Measurements from ENCODE around the gene ALKBH6.

Gene ALKBH6

GRCh38 chr19:36030264-36031148 is 16.5 kb upstream of the ALKBH6 start:
- no peak for FAIRE-seq

DNA sequence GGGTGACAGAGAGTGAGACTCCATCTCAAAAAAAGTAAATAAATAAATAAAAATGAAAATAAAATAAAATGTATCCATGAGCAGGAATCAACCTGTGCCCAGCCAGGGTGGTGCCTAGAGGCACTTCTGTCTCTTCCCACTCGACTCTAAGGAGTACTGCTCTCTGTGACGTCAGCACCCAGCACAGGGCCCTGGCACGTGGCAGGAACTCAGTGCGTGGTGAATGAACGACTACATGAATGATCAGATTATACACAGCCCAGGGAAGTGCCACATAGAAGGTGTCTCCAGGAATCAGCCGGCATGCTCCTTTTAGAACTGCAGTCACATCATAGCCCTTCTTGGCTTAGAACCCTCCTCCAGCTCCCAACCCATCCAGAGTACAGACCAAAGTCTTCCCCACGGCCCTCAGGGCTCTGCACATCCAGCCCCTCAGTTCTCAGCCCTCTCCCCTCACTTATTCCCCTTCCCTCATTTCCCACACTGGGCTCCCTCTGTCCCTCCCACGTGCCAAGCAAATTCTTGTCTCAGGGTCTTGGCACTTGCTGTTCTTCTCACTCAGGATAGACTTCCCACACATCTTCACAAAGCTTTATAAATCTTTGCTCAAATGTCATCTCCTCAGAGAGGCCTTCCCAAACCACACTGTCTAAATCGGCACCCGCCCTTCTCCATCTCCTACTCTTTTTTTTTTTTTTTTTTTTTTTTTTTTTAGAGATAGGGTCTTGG is 14.5 kb upstream of the ALKBH6 start:
- no peak for FAIRE-seq

DNA sequence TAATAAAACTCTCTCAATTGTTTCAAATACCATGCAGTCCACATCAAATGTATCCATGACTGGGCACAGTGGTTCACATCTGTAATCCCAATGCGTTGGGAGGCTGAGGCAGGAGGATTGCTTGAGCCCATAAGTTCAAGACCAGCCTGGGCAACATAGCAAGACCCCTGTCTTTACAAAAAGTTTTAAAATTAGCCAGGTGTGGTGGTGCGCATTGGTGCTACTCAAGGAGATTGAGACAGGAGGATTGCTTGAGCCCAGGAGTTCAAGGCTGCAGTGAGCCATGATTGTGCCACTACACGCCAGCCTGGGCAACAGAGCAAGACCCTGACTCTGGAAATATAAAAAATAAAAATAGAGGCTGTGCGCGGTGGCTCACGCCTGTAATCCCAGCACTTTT is 13.7 kb upstream of the ALKBH6 start:
- no peak for FAIRE-seq

GRCh38 chr19:36026091-36026876 is 12.3 kb upstream of the ALKBH6 start:
- FAIRE-seq, result no peak

DNA sequence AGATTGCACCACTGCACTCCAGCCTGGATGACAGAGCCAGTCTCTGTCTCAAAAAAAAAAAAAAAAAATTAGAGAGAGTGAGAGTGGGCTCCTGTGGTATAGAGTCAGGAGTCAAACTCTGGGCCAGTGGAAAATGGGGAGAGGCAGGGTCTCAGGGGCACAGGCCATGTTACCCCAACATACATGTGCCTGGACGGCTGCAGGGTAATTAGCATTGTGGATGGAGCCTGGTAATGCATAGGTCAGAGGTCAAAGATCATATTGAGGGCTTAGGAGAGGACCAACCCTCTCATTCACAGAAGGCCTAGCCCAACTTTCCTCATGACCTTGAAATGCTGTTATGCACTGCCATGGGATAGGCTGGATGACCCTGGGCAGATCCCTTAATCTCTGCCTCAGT is 11.5 kb upstream of the ALKBH6 start:
- FAIRE-seq, result no peak

GRCh38 chr19:36023432-36023831 is 9.4 kb upstream of the ALKBH6 start:
- FAIRE-seq, result no peak

- FAIRE-seq, result no peak
Observed at GRCh38 chr19:36019061-36019670, 5.2 kb upstream of the ALKBH6 start.

DNA sequence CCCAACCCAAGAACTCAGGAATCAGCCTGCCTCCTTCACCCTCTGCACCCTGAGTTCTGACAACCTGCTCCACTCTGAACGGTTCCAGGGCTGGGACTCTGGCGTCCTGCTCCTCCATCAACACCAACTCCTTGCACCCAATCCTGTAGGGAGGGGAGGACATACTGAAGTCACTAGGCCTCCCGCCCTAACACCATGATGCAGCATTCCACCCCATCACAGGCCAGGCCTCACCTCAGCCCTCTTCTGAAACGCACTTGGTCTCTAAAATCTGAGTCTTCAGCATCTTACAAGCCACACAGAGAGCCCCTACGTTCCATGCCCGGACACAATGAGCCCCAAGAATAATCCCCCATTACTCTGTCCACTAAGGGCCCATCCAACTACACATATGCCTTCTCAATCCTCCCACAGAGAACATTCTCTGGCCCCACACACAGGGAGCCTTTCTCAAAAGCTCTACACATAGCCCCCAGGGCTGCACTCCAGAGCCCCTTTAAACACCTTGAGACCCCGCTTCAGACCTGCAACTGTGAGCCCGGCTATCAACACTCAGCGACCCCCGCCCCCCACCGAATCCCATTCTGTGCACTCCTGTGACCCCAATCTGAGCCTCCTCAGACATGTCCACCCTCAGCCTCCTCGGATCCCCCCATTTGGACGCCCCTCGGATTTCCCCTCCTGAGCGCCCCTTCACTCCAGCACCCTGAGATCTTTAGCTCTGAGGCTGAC is 567 bp downstream of the ALKBH6 start:
- FAIRE-seq, result no peak

- FAIRE-seq, result no peak
Observed at GRCh38 chr19:36010402-36010801, 3.6 kb downstream of the ALKBH6 start.

DNA sequence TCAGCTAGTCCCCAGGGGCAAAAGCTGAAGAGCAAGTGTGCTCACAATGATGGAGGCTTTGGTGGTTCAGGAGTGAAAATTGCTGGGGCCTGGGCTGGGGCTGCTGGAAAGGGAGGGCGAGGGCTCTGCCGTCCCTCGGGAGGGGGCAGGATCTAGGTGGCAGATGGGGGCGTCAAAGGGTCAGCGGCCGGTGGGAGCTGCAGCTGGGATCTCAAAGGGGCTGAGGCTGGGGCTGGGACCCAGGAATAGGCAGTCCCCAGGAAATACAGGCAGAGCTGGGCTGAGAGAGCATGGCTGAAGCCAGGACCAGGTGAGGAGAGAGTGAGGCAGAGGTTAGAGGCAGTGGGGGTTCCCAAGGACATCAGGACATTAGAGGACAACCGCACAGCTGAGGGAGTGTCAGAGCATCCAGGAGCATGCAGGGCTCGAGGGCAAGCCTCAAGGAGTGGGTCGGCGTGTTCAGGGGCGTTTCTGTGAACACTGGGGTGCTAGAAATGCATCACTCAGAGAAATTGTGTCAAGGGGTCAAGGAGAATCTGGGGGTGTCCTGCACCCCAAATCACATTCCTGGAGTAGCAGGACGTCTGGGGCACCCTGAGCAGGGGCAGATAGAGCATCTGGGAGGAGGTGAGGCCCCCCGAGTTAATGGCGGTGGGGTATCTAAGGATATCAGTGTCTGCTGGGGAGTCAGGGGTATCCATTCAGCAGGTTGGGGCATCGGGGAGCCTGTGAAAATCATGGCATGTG is 4.2 kb downstream of the ALKBH6 start:
- no peak for FAIRE-seq

DNA sequence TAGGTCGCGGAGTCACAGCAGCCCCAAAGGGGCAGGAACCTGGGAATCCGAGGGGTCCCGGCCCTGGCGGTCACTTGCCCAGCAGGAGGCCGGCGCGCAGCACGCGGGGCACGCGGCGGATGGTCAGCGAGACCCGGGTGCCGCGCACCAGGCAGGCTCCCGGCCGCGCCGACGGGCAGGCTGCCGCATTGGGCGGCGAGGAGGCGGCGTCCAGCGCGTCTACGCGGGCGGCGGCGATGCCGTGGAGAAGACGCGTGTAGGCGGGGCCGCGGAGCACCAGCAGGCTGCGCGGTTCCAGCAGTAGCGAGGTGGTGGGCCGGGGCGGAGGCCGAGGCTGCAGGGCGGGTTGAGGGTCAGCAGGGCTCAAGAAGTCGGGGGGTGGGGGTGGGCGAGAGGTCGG is 4.8 kb downstream of the ALKBH6 start:
- FAIRE-seq, result no peak

GRCh38 chr19:36008336-36008978 is 5.6 kb downstream of the ALKBH6 start, which contains the start of gene SYNE4:
Gene SYNE4 (minus strand): TSS chr19:36008813. CDS start chr19:36008681, 132 bp downstream.
- no peak for FAIRE-seq

GRCh38 chr19:36006955-36007354 is 7.1 kb downstream of the ALKBH6 start:
- FAIRE-seq, result no peak

DNA sequence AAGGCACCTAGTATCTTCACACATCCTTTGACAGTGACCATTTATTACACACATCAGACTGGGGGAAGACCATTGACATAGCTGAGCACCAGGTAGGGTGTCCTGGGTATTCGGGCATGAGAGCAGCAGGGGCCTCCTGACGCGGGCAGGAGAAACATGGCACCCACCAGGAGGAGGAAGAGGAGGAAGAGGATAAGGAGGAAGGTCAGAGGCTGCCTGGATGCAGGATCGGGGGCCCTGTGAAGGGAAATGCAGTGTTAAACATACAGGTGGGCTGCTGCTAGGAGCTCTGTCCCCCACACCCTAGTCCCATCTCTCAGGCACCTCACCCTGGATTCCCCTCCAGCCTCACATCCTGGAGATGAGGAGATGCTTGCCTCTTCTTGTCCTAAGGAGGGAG is 10.7 kb downstream of the ALKBH6 start:
- FAIRE-seq, result no peak

GRCh38 chr19:36001605-36002004 is 12.4 kb downstream of the ALKBH6 start:
- FAIRE-seq, result no peak

DNA sequence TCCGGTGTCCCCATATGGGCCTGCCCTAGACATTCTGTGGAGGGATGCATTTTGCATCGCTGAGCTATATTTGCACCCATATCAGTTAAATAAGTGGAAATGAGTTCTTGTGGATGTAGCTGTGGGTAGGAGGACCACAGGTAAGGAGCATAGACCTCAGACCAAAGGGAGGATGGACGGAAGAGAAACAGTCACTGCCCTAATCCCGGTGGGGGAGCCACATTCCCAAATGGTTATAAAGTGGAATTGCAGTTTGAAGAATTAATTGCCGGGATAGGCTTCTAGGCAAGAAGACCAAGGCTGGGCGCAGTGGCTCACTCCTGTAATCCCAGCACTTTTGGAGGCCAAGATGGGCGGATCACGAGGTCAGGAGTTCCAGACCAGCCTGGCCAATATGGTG is 17.2 kb downstream of the ALKBH6 start:
- FAIRE-seq, result no peak

DNA sequence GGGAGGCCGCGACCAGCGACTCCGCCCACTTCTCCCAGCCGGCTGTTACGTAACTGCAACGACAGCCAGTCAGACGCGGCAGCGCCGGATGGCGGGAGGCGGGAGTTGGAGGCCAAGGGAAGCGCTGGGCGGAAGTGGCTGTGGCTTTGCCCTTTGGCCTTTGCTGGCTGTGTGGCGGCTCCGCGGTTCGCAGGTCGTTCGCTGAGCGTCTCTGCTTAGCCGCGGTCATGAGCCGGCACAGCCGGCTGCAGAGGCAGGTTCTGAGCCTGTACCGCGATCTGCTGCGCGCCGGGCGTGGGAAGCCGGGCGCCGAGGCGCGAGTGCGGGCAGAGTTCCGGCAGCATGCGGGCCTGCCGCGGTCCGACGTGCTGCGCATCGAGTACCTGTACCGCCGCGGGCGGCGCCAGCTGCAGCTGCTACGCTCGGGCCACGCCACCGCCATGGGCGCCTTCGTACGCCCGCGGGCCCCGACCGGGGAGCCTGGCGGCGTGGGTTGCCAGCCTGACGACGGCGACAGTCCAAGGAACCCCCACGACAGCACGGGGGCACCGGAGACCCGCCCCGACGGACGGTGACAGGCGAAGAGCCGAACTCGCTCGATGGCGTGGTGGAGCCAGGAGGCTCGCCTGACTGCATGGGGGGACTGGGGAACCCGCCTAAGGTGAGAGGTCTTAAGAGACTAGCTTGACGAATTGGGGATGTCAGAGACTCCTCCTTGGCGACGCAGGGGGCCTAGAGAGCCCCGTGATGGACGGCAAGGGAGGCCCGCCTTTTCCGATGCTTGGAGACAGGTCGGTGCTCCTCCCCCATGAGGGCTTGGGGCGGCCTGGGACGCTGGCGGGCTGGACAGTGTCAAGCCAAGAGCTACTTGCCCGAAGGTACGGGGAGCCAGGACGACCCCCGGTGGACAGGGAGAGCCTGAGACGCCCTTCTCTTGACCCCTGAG is 18.7 kb downstream of the ALKBH6 start, which contains the start of gene SDHAF1:
SDHAF1 (plus strand) TSS at position 141 of the 946 bp plus-strand sequence; CDS start at position 228, 87 bp downstream.
- peak; percentile 95 for FAIRE-seq

DNA sequence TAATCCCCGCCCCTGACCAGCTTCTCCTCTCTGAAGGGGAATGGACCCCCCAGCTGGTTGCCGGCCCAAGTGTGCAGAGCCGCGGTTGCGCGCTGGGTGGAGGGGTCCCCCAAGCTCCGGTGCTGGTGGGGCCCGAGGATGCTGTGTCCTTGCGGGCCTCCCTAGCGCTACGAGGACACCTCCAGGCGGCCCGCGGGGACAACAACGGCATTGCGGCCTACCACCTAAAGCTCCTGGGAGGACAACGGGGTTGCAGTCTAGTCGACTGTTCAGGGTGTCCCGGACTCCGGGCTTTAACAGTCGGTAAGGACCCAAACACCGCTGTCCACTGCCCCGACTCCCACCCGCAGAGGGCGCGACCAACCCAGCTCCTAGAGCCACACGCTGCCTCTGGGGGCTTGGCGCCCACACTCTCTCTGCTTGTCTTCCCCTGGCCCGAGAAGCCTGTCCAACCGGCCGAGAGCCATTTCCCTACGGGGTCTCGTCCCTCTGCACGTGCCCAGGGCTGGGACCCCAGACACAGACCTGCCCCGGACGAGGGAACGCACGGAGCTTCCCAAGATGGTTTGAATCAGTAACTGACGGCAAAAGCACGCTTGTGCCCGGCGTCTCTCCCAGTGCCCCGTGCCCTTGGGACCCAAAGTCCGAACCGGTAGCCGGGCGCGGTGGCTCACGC is 20.0 kb downstream of the ALKBH6 start:
- FAIRE-seq, result no peak
